ENCODE data around the gene ELP2. TPM values are rescaled to one million over a fixed set of nuclear protein-coding genes. Genes with fewer than 3 reads are reported as not detected.
A peak's percentile ranks its signal among the peaks of the same experiment; 100 is the strongest.

Gene ELP2
- total and polyA plus RNA-seq, 3 experiments from 2014 or later: 64.1 to 89.6 (median 85.8) TPM

GRCh38 chr18:36126668-36127067 lies 3.0 kb upstream of the ELP2 start:
- Mint-ChIP-seq H3K4me3 (peak overlapping the region in 6 of 7 donors; percentile 14 to 83 (median 52)), H3K9me3 (no peaks in the 10 kb centered on the region), H3K27me3 (no peaks in the 10 kb centered on the region), H3K36me3 (peaks cover 0 to 63% (median 5%) of the 10 kb centered on the region in 3 donors), H3K27ac (peak overlapping the region in 3 of 8 donors; percentile 6 to 35 (median 14)), H3K4me1 (peaks cover 35 to 55% (median 55%) of the 10 kb centered on the region in 3 donors)
- POLR2A ChIA-PET: no interaction called here
- no peak for DNase-seq
- H3K4me1 ChIP-seq (ENCODE audit: insufficient read depth, low read length): peaks cover 23% of the 10 kb centered on the region
- no peak overlapping the region for H3K27ac ChIP-seq (ENCODE audit: low read depth, low read length)
- H3K9me3 ChIP-seq (ENCODE audit: low read length): no peaks in the 10 kb centered on the region
- no peaks in the 10 kb centered on the region for H3K27me3 ChIP-seq (ENCODE audit: insufficient read depth, low read length, poor library complexity, severe bottlenecking)
- CTCF ChIA-PET: no interaction called here
- H3K36me3 ChIP-seq (ENCODE audit: insufficient read depth, low read length): peaks cover 13% of the 10 kb centered on the region
- H3K4me3 ChIP-seq (ENCODE audit: low read length): no peak overlapping the region

DNA sequence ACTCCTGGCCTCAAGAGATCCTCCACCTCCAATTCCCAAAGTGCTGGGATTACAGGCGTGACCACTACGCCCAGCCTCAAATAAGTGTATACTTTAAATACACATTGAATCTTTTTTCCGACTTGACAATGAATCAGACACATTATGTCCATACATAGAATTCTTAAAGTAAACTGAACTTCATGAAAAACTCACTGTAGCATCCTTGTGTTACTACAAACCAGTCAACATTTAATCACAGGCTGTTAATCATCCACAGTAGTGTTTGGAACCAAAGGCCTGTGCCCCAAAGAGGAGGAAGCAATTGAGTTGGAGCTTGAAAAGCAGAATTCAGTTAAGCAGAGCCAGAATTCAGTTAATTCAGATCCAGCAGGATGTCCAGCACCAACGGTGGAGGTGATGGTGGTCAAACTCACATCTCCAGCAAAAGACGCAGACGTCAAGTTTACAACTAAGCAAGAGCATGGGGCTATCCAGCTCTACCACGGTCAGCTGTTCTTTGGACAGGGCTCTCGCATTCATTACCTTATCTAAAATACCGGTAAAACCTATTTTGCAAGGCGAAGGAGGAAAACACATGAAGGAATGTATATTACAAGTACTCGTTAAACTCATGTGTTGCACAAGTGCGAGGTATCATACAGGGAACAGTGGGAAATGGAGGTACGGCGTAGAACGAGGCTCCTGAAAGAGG lies 1.7 kb upstream of the ELP2 start:
- ChIA-PET CTCF (interaction anchor here (1.1 to 1.6 kb wide), 2 partner anchors 8 to 110 kb away, joined by 4 to 5 read pairs; no protein-coding TSS in a partner anchor), POLR2A (interaction anchor here (1.9 to 2.7 kb wide), 3 partner anchors 61 to 630 kb away, joined by 8 to 13 read pairs (median 8); partner anchors contain the start of genes INO80C and RMP24)
- H3K4me1 ChIP-seq (ENCODE audit: insufficient read depth, low read length): peaks cover 36% of the 10 kb centered on the region
- H3K9me3 Mint-ChIP-seq: no peaks in the 10 kb centered on the region
- H3K27me3 ChIP-seq (ENCODE audit: insufficient read depth, low read length, poor library complexity, severe bottlenecking): no peaks in the 10 kb centered on the region
- no peak for DNase-seq
- H3K4me1 Mint-ChIP-seq: peaks cover 47 to 68% (median 68%) of the 10 kb centered on the region in 3 donors
- H3K27me3 Mint-ChIP-seq: no peaks in the 10 kb centered on the region
- H3K9me3 ChIP-seq (ENCODE audit: low read length): no peaks in the 10 kb centered on the region
- peak overlapping the region; percentile 95 to 100 (median 97) for H3K4me3 Mint-ChIP-seq
- H3K36me3 Mint-ChIP-seq: peaks cover 0 to 55% (median 3%) of the 10 kb centered on the region in 3 donors
- H3K27ac Mint-ChIP-seq: peak overlapping the region in 7 of 8 donors; percentile 77 to 100 (median 97)
- peaks cover 1% of the 10 kb centered on the region for H3K36me3 ChIP-seq (ENCODE audit: insufficient read depth, low read length)
- no peak overlapping the region for H3K27ac ChIP-seq (ENCODE audit: low read depth, low read length)
- H3K4me3 ChIP-seq (ENCODE audit: low read length): peak overlapping the region; percentile 99

- no peaks in the 10 kb centered on the region for H3K27me3 Mint-ChIP-seq
- DNase-seq: peak in 1 of 5 donors; percentile 44
Measured at GRCh38 chr18:36128530-36128870, 1.2 kb upstream of the ELP2 start.

GRCh38 chr18:36128907-36129299 lies 796 bp upstream of the ELP2 start:
- Histone ChIP-seq H3K9me3 (ENCODE audit: low read length) (no peaks in the 10 kb centered on the region), H3K27ac (ENCODE audit: low read depth, low read length) (peak overlapping the region; percentile 99), H3K36me3 (ENCODE audit: insufficient read depth, low read length) (peaks cover under 1% of the 10 kb centered on the region), H3K27me3 (ENCODE audit: insufficient read depth, low read length, poor library complexity, severe bottlenecking) (no peaks in the 10 kb centered on the region), H3K4me1 (ENCODE audit: insufficient read depth, low read length) (peaks cover 43% of the 10 kb centered on the region), H3K4me3 (ENCODE audit: low read length) (peak overlapping the region; percentile 99)
- H3K27ac Mint-ChIP-seq: peak overlapping the region; percentile 77 to 100 (median 98)
- peaks cover 0 to 51% (median 3%) of the 10 kb centered on the region in 3 donors for H3K36me3 Mint-ChIP-seq
- peak overlapping the region; percentile 95 to 100 (median 97) for H3K4me3 Mint-ChIP-seq
- no peaks in the 10 kb centered on the region for H3K9me3 Mint-ChIP-seq
- peaks cover 50 to 77% (median 77%) of the 10 kb centered on the region in 3 donors for H3K4me1 Mint-ChIP-seq
- H3K27me3 Mint-ChIP-seq: no peaks in the 10 kb centered on the region
- CTCF ChIA-PET: interaction anchor here (0.5 to 1.6 kb wide), 8 partner anchors 9 to 980 kb away, joined by 3 to 5 read pairs (median 3); no protein-coding TSS in a partner anchor
- DNase-seq: no peak
- POLR2A ChIA-PET: interaction anchor here (0.5 to 2.7 kb wide), 7 partner anchors 10 to 631 kb away, joined by 3 to 13 read pairs (median 6); partner anchors contain the start of genes INO80C, MOCOS and RMP24

More at GRCh38 chr18:36128530-36128870, 1.2 kb upstream of the ELP2 start:
- ChIA-PET POLR2A (interaction anchor here (0.5 to 2.7 kb wide), 6 partner anchors 9 to 631 kb away, joined by 3 to 13 read pairs (median 7); partner anchors contain the start of genes INO80C and RMP24), CTCF (interaction anchor here (0.5 to 1.6 kb wide), 7 partner anchors 9 to 980 kb away, joined by 3 to 5 read pairs (median 3); no protein-coding TSS in a partner anchor)
- Mint-ChIP-seq H3K4me1 (peaks cover 47 to 73% (median 73%) of the 10 kb centered on the region in 3 donors), H3K36me3 (peaks cover 0 to 53% (median 3%) of the 10 kb centered on the region in 3 donors), H3K4me3 (peak overlapping the region; percentile 95 to 100 (median 97)), H3K9me3 (no peaks in the 10 kb centered on the region), H3K27ac (peak overlapping the region in 7 of 8 donors; percentile 77 to 100 (median 97))
- H3K27me3 ChIP-seq (ENCODE audit: insufficient read depth, low read length, poor library complexity, severe bottlenecking): no peaks in the 10 kb centered on the region
- peaks cover 40% of the 10 kb centered on the region for H3K4me1 ChIP-seq (ENCODE audit: insufficient read depth, low read length)
- H3K36me3 ChIP-seq (ENCODE audit: insufficient read depth, low read length): no peaks in the 10 kb centered on the region
- peak overlapping the region; percentile 99 for H3K27ac ChIP-seq (ENCODE audit: low read depth, low read length)
- peak overlapping the region; percentile 99 for H3K4me3 ChIP-seq (ENCODE audit: low read length)
- H3K9me3 ChIP-seq (ENCODE audit: low read length): no peaks in the 10 kb centered on the region

DNA sequence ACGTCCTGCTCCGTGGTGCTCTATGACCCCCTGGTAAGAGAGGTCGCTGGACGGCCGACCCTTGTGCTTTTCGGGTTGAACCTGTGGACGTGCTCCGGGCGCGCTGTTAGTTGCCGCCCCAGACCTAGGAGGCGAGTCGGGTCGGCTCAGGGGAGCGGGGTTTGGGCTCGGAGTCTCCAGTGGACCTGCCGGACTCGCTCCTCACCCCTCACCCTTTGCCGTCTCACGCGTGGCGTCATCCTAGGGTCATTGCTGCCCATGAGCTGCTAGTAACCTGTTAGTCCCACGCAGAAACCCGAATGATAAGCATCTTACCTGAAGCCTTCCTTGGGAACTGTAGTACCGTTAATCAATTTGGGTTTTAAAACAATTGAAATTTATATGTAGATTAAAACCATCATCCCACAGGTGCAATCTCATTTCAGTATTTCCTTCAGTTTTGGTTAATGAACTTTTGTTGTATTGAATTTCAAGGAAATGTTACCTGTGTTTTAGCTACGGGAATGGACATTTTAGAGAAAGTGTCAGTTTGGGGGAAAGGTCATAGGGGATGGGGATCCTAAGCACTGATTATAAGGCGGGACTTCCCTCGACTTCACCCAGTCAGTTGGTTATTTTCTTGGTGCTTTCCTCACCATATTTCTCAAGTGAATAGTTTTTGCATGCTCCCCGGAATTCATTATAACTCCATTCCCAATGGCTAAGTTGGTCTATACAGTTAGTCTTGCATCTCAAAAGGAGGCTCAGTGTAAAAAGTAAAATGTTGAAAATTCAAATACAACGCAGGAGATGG lies 536 bp downstream of the ELP2 start:
- CTCF ChIA-PET: no interaction called here
- H3K4me3 Mint-ChIP-seq: peak overlapping the region; percentile 95 to 100 (median 97)
- no peaks in the 10 kb centered on the region for H3K9me3 Mint-ChIP-seq

GRCh38 chr18:36130883-36131653 lies 1.4 kb downstream of the ELP2 start:
- CTCF ChIA-PET: no interaction called here
- Mint-ChIP-seq H3K4me3 (peak overlapping the region; percentile 95 to 100 (median 97)), H3K36me3 (peaks cover 0 to 50% (median 4%) of the 10 kb centered on the region in 3 donors), H3K27me3 (no peaks in the 10 kb centered on the region), H3K9me3 (no peaks in the 10 kb centered on the region), H3K27ac (peak overlapping the region in 6 of 8 donors; percentile 97 to 100 (median 98)), H3K4me1 (peaks cover 62 to 78% (median 76%) of the 10 kb centered on the region in 3 donors)
- Histone ChIP-seq H3K4me1 (ENCODE audit: insufficient read depth, low read length) (peaks cover 54% of the 10 kb centered on the region), H3K27ac (ENCODE audit: low read depth, low read length) (peak overlapping the region; percentile 99), H3K36me3 (ENCODE audit: insufficient read depth, low read length) (peaks cover 6% of the 10 kb centered on the region), H3K4me3 (ENCODE audit: low read length) (peak overlapping the region; percentile 99), H3K27me3 (ENCODE audit: insufficient read depth, low read length, poor library complexity, severe bottlenecking) (no peaks in the 10 kb centered on the region), H3K9me3 (ENCODE audit: low read length) (no peaks in the 10 kb centered on the region)
- POLR2A ChIA-PET: no interaction called here
- peak in 1 of 5 donors; percentile 43 for DNase-seq

More for the DNA sequence above, 536 bp downstream of the ELP2 start:
- Mint-ChIP-seq H3K4me1 (peaks cover 55 to 78% (median 76%) of the 10 kb centered on the region in 3 donors), H3K27ac (peak overlapping the region; percentile 95 to 100 (median 98)), H3K36me3 (peaks cover 0 to 47% (median 1%) of the 10 kb centered on the region in 3 donors), H3K27me3 (no peaks in the 10 kb centered on the region)
- POLR2A ChIA-PET: interaction anchor here (0.9 to 2.7 kb wide), 5 partner anchors 11 to 699 kb away, joined by 3 to 13 read pairs (median 8); partner anchors contain the start of genes INO80C, KIAA1328, RMP24 and TPGS2
- peak overlapping the region; percentile 99 for H3K4me3 ChIP-seq (ENCODE audit: low read length)
- H3K27me3 ChIP-seq (ENCODE audit: insufficient read depth, low read length, poor library complexity, severe bottlenecking): no peaks in the 10 kb centered on the region
- H3K9me3 ChIP-seq (ENCODE audit: low read length): no peaks in the 10 kb centered on the region
- H3K4me1 ChIP-seq (ENCODE audit: insufficient read depth, low read length): peaks cover 54% of the 10 kb centered on the region
- H3K27ac ChIP-seq (ENCODE audit: low read depth, low read length): peak overlapping the region; percentile 99
- H3K36me3 ChIP-seq (ENCODE audit: insufficient read depth, low read length): peaks cover 6% of the 10 kb centered on the region
- no peak for DNase-seq

All from CD8-positive, alpha-beta memory T cell (primary cell).